Measurements from ENCODE around the gene ARID4A. TPM values are rescaled to one million over a fixed set of nuclear protein-coding genes. Genes with fewer than 3 reads are reported as not detected.
A peak's percentile ranks its signal among the peaks of the same experiment; 100 is the strongest.
"Not testable (repeated sequence)": the region's sequence is repeated elsewhere in the genome, so short reads cannot be mapped to it uniquely, and the experiment has no call there.

The ARID4A gene
- total RNA-seq, 1 experiment from 2014 or later = 37.9 TPM

DNA sequence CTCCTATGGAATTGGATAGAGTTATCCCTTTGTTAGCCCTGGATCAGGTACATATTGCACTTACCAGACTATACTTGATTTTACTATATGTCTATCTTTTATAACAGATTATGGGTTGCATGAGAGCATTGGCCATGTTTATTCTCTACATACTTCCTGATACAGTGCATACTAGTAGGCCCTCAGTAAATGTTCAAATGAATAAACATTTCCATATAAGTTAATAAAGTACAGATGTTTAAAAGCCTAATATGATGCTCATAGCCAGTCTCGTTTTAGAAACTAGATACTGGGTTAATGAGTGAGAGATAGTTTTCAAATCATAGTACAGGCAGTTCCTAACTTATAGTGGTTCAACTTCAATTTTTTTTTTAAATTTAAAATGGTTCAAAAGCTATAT is 57.9 kb downstream of the ARID4A start:
- H2AFZ ChIP-seq (ENCODE audit: low read length) = no peak overlapping the region
- no peak overlapping the region for H3K4me2 ChIP-seq (ENCODE audit: low read depth, low read length, poor library complexity, severe bottlenecking)
- H3K9ac ChIP-seq (ENCODE audit: low read length) = no peak overlapping the region
- H3K4me1 ChIP-seq (ENCODE audit: low read length) = peaks cover 13% of the 10 kb centered on the region; the same call in 1 of the 2 replicates
- H4K20me1 ChIP-seq (ENCODE audit: insufficient read depth, low read depth, low read length) = no peaks in the 10 kb centered on the region
- H3K27me3 ChIP-seq (ENCODE audit: low read length) = no peaks in the 10 kb centered on the region
- no peak for DNase-seq
- peaks cover 64% of the 10 kb centered on the region for H3K36me3 ChIP-seq (ENCODE audit: insufficient read depth, low read length)
- H3K79me2 ChIP-seq (ENCODE audit: low read length) = peaks cover 34% of the 10 kb centered on the region
- H3K9me3 ChIP-seq (ENCODE audit: low read length) = no peaks in the 10 kb centered on the region
- no peak overlapping the region for H3K27ac ChIP-seq (ENCODE audit: low read length)
- no peaks in the 10 kb centered on the region for H3K9me2 ChIP-seq (replicated peaks; ENCODE audit: insufficient read depth, low read length)
- no peak overlapping the region for H3K4me3 ChIP-seq (ENCODE audit: low read length)

DNA sequence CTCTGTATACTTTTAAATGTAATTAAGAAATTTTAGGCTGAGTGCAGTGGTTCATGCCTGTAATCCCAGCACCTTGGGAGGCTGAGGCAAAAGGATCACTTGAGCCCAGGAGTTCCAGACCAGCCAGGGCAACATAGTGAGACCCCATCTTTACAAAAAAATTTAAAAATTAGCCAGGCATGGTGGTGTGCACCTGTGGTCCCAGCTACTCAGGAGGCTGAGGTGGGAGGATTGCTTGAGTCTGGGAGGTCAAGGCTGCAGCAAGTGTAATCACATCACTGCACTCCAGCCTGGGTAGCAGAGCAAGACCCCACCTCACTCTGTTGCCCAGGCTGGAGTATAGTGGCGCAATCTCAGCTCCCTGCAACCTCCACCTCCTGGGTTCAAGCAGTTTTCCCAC is 63.9 kb downstream of the ARID4A start:
- Histone ChIP-seq H3K36me3 (ENCODE audit: insufficient read depth, low read length) (peaks cover 72% of the 10 kb centered on the region), H3K79me2 (ENCODE audit: low read length) (peaks cover 18% of the 10 kb centered on the region; the same call in 1 of the 2 replicates)
- not testable (repeated sequence) for H3K4me3 ChIP-seq (ENCODE audit: low read length); H2AFZ ChIP-seq (ENCODE audit: low read length); H4K20me1 ChIP-seq (ENCODE audit: insufficient read depth, low read depth, low read length); H3K4me1 ChIP-seq (ENCODE audit: low read length); H3K9me3 ChIP-seq (ENCODE audit: low read length); H3K9me2 ChIP-seq (replicated peaks; ENCODE audit: insufficient read depth, low read length); H3K27ac ChIP-seq (ENCODE audit: low read length); DNase-seq; H3K4me2 ChIP-seq (ENCODE audit: low read depth, low read length, poor library complexity, severe bottlenecking); H3K27me3 ChIP-seq (ENCODE audit: low read length); H3K9ac ChIP-seq (ENCODE audit: low read length)

- peaks cover 77% of the 10 kb centered on the region for H3K36me3 ChIP-seq (ENCODE audit: insufficient read depth, low read length)
- no peaks in the 10 kb centered on the region for H3K4me1 ChIP-seq (ENCODE audit: low read length)
- H2AFZ ChIP-seq (ENCODE audit: low read length) = no peak overlapping the region
- H3K9me2 ChIP-seq (replicated peaks; ENCODE audit: insufficient read depth, low read length) = no peaks in the 10 kb centered on the region
- no peak overlapping the region for H3K9ac ChIP-seq (ENCODE audit: low read length)
- H3K9me3 ChIP-seq (ENCODE audit: low read length) = no peaks in the 10 kb centered on the region
- H4K20me1 ChIP-seq (ENCODE audit: insufficient read depth, low read depth, low read length) = no peaks in the 10 kb centered on the region
- DNase-seq = peak; percentile 81
- H3K4me2 ChIP-seq (ENCODE audit: low read depth, low read length, poor library complexity, severe bottlenecking) = no peak overlapping the region
- H3K27ac ChIP-seq (ENCODE audit: low read length) = no peak overlapping the region
- peaks cover 19% of the 10 kb centered on the region; the same call in 1 of the 2 replicates for H3K79me2 ChIP-seq (ENCODE audit: low read length)
- no peak overlapping the region for H3K4me3 ChIP-seq (ENCODE audit: low read length)
- no peaks in the 10 kb centered on the region for H3K27me3 ChIP-seq (ENCODE audit: low read length)
Observed at GRCh38 chr14:58362798-58363412, 64.5 kb downstream of the ARID4A start.

GRCh38 chr14:58364316-58364715 is 66.0 kb downstream of the ARID4A start:
- Histone ChIP-seq H3K4me2 (ENCODE audit: low read depth, low read length, poor library complexity, severe bottlenecking) (no peak overlapping the region), H3K36me3 (ENCODE audit: insufficient read depth, low read length) (peaks cover 82% of the 10 kb centered on the region), H3K27ac (ENCODE audit: low read length) (no peak overlapping the region), H3K4me1 (ENCODE audit: low read length) (no peaks in the 10 kb centered on the region), H2AFZ (ENCODE audit: low read length) (no peak overlapping the region), H3K9me3 (ENCODE audit: low read length) (no peaks in the 10 kb centered on the region), H3K4me3 (ENCODE audit: low read length) (no peak overlapping the region), H3K79me2 (ENCODE audit: low read length) (peaks cover 17% of the 10 kb centered on the region; the same call in 1 of the 2 replicates), H3K27me3 (ENCODE audit: low read length) (no peaks in the 10 kb centered on the region), H3K9ac (ENCODE audit: low read length) (no peak overlapping the region), H3K9me2 (replicated peaks; ENCODE audit: insufficient read depth, low read length) (no peaks in the 10 kb centered on the region), H4K20me1 (ENCODE audit: insufficient read depth, low read depth, low read length) (no peaks in the 10 kb centered on the region)
- DNase-seq = no peak

DNA sequence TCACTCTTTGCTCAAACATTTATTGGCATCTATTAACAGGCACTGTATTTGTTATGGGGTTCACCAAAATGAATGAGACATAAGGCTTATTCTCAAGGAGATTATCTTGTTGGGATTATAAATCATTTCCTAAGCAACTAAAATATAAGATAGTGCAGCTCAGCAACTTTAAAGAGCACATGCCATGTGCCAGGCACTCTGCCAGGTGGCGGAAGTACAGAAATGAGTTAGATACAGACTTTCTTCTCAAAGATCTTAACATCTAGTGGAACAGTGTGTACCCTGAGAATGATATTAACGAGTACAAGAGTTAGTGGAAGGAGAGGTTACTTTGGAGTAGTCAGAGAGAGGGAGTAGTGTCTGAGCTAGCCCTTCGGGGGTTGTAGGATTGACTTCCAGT is 68.9 kb downstream of the ARID4A start:
- no peak for DNase-seq
- Histone ChIP-seq H3K4me3 (ENCODE audit: low read length) (no peak overlapping the region), H3K9me3 (ENCODE audit: low read length) (no peaks in the 10 kb centered on the region), H3K9ac (ENCODE audit: low read length) (no peak overlapping the region), H3K4me1 (ENCODE audit: low read length) (no peaks in the 10 kb centered on the region), H2AFZ (ENCODE audit: low read length) (no peak overlapping the region), H3K9me2 (replicated peaks; ENCODE audit: insufficient read depth, low read length) (no peaks in the 10 kb centered on the region), H3K4me2 (ENCODE audit: low read depth, low read length, poor library complexity, severe bottlenecking) (no peak overlapping the region), H3K27ac (ENCODE audit: low read length) (no peak overlapping the region), H3K79me2 (ENCODE audit: low read length) (0 out of 2 replicates have a peak, but pooled peaks cover 16% of the 10 kb centered on the region), H3K36me3 (ENCODE audit: insufficient read depth, low read length) (peaks cover 77% of the 10 kb centered on the region), H4K20me1 (ENCODE audit: insufficient read depth, low read depth, low read length) (no peaks in the 10 kb centered on the region), H3K27me3 (ENCODE audit: low read length) (no peaks in the 10 kb centered on the region)

GRCh38 chr14:58368956-58369355 is 70.6 kb downstream of the ARID4A start:
- Histone ChIP-seq H3K9ac (ENCODE audit: low read length) (no peak overlapping the region), H3K79me2 (ENCODE audit: low read length) (0 out of 2 replicates have a peak, but pooled peaks cover 13% of the 10 kb centered on the region), H3K4me2 (ENCODE audit: low read depth, low read length, poor library complexity, severe bottlenecking) (no peak overlapping the region), H3K4me1 (ENCODE audit: low read length) (no peaks in the 10 kb centered on the region), H3K27me3 (ENCODE audit: low read length) (no peaks in the 10 kb centered on the region), H4K20me1 (ENCODE audit: insufficient read depth, low read depth, low read length) (no peaks in the 10 kb centered on the region), H3K27ac (ENCODE audit: low read length) (no peak overlapping the region), H3K4me3 (ENCODE audit: low read length) (no peak overlapping the region), H2AFZ (ENCODE audit: low read length) (no peak overlapping the region), H3K36me3 (ENCODE audit: insufficient read depth, low read length) (peaks cover 79% of the 10 kb centered on the region), H3K9me2 (replicated peaks; ENCODE audit: insufficient read depth, low read length) (no peaks in the 10 kb centered on the region), H3K9me3 (ENCODE audit: low read length) (no peaks in the 10 kb centered on the region)
- DNase-seq = no peak

- no peak overlapping the region for H3K27ac ChIP-seq (ENCODE audit: low read length)
- peaks cover 66% of the 10 kb centered on the region for H3K36me3 ChIP-seq (ENCODE audit: insufficient read depth, low read length)
- H3K4me2 ChIP-seq (ENCODE audit: low read depth, low read length, poor library complexity, severe bottlenecking) = no peak overlapping the region
- H2AFZ ChIP-seq (ENCODE audit: low read length) = no peak overlapping the region
- H3K9me3 ChIP-seq (ENCODE audit: low read length) = no peaks in the 10 kb centered on the region
- no peak overlapping the region for H3K9ac ChIP-seq (ENCODE audit: low read length)
- no peaks in the 10 kb centered on the region for H4K20me1 ChIP-seq (ENCODE audit: insufficient read depth, low read depth, low read length)
- no peaks in the 10 kb centered on the region for H3K27me3 ChIP-seq (ENCODE audit: low read length)
- H3K4me1 ChIP-seq (ENCODE audit: low read length) = no peaks in the 10 kb centered on the region
- H3K79me2 ChIP-seq (ENCODE audit: low read length) = peaks cover 14% of the 10 kb centered on the region
- DNase-seq = no peak
- H3K4me3 ChIP-seq (ENCODE audit: low read length) = no peak overlapping the region
- H3K9me2 ChIP-seq (replicated peaks; ENCODE audit: insufficient read depth, low read length) = no peaks in the 10 kb centered on the region
Observed at GRCh38 chr14:58376791-58377190, 78.4 kb downstream of the ARID4A start.

- no peaks in the 10 kb centered on the region for H3K79me2 ChIP-seq (ENCODE audit: low read length)
- no peak overlapping the region for H3K4me3 ChIP-seq (ENCODE audit: low read length)
- H2AFZ ChIP-seq (ENCODE audit: low read length) = no peak overlapping the region
- no peaks in the 10 kb centered on the region for H3K9me3 ChIP-seq (ENCODE audit: low read length)
- H4K20me1 ChIP-seq (ENCODE audit: insufficient read depth, low read depth, low read length) = no peaks in the 10 kb centered on the region
- H3K27ac ChIP-seq (ENCODE audit: low read length) = no peak overlapping the region
- DNase-seq = no peak
- no peaks in the 10 kb centered on the region for H3K27me3 ChIP-seq (ENCODE audit: low read length)
- H3K36me3 ChIP-seq (ENCODE audit: insufficient read depth, low read length) = no peaks in the 10 kb centered on the region
- H3K9me2 ChIP-seq (replicated peaks; ENCODE audit: insufficient read depth, low read length) = no peaks in the 10 kb centered on the region
- no peak overlapping the region for H3K9ac ChIP-seq (ENCODE audit: low read length)
- H3K4me2 ChIP-seq (ENCODE audit: low read depth, low read length, poor library complexity, severe bottlenecking) = no peak overlapping the region
- H3K4me1 ChIP-seq (ENCODE audit: low read length) = peaks cover 8% of the 10 kb centered on the region
Observed at GRCh38 chr14:58390830-58391229, 92.5 kb downstream of the ARID4A start.

Measured in Karpas-422 (cell line).